Stimulated activated naive CD4-positive, alpha-beta T cell (primary cell): ENCODE results near the gene UPK3BL2.
"Not testable (repeated sequence)": the region's sequence is repeated elsewhere in the genome, so short reads cannot be mapped to it uniquely, and the experiment has no call there.

Experiments
- DNase-seq, 6 experiments: peaks; one replicate each; lab custom pipeline; 2025; lab: John Stamatoyannopoulos, UW

UPK3BL2 gene

GRCh38 chr7:102543596-102543995, at the start of gene UPK3BL2:
Gene UPK3BL2 (minus strand): TSS chr7:102543696. CDS start chr7:102543636, 60 bp downstream.
- DNase-seq = not testable (repeated sequence)

DNA sequence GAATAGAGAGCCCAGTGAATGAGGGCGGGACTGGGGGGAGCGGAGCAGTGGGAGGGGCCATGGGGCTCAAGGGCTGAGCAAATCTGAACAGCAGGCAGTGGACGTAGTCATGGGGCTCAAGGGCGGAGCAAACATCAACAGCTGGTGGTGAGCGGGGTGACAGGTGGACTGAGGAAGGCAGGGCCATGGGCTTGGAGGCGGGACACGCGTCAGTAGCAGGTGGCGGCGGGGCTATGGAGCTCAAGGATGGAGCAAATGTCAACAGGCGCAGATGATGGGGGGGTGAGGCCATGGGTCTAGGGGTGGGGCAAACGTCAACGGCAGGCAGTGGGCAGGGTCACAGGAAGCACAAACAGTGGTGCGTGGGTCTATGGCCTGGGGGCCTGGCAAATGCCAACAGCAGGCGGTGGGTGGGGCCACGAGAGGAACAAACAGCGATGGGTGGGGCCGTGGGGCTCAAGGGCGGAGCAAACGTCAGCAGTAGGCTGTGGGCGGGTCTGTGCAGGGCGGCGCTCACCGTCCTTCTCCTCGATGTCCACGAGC, 49.1 kb upstream of the UPK3BL2 start:
- not testable (repeated sequence) for DNase-seq

- not testable (repeated sequence) for DNase-seq
Observed at GRCh38 chr7:102589857-102590256, 46.4 kb upstream of the UPK3BL2 start.

DNA sequence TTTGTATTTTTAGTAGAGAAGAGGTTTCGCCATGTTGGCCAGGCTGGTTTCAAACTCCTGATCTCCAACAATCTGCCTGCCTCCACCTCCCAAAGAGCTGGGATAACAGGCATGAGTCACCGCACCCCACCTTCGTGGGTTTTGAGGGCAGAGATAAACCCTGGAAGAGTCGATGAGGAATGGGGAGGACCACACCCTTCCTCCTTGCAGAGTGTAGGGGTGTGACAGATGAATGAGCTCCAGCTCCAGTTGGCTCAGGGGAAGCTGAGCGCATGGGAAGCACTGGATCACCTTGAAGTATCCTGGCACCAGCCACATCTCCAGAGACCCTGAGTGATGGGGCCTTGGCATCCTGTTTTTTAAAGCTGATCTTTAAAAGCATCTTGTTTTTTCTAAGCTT, 40.0 kb upstream of the UPK3BL2 start:
- not testable (repeated sequence) for DNase-seq

DNA sequence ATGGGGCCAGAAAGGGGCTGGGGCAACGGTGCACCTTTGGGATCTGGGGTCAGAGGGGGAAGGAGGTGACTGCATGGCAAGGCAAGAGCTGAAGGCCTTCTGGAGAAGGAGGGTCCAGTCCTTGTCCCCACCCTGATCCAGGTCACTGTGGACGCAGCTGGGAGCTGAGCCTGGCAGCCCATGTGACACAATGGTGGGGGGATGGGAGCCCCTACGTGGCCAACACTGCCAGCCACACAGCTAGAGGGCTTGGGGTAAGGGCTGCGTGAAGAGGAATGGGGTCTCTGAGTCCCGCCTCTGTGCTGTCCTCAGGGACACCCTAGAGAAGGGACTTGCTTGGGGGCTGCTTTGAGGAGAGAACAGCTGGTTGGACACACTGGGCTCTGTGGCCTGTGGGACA, 38.2 kb upstream of the UPK3BL2 start:
- DNase-seq = not testable (repeated sequence)

GRCh38 chr7:102578486-102578885, 35.0 kb upstream of the UPK3BL2 start:
- not testable (repeated sequence) for DNase-seq

- not testable (repeated sequence) for DNase-seq
Observed at GRCh38 chr7:102577315-102578240, 34.1 kb upstream of the UPK3BL2 start.

- not testable (repeated sequence) for DNase-seq
Observed at GRCh38 chr7:102576363-102576762, 32.9 kb upstream of the UPK3BL2 start.

- DNase-seq = not testable (repeated sequence)
Observed at GRCh38 chr7:102574607-102575006, 31.1 kb upstream of the UPK3BL2 start.

GRCh38 chr7:102572261-102573239, 29.1 kb upstream of the UPK3BL2 start, which contains the start of gene POLR2J3:
Gene POLR2J3 (minus strand): TSS chr7:102572583. CDS start chr7:102572521, 62 bp downstream.
- not testable (repeated sequence) for DNase-seq

GRCh38 chr7:102568620-102569019, 25.1 kb upstream of the UPK3BL2 start:
- DNase-seq = not testable (repeated sequence)

DNA sequence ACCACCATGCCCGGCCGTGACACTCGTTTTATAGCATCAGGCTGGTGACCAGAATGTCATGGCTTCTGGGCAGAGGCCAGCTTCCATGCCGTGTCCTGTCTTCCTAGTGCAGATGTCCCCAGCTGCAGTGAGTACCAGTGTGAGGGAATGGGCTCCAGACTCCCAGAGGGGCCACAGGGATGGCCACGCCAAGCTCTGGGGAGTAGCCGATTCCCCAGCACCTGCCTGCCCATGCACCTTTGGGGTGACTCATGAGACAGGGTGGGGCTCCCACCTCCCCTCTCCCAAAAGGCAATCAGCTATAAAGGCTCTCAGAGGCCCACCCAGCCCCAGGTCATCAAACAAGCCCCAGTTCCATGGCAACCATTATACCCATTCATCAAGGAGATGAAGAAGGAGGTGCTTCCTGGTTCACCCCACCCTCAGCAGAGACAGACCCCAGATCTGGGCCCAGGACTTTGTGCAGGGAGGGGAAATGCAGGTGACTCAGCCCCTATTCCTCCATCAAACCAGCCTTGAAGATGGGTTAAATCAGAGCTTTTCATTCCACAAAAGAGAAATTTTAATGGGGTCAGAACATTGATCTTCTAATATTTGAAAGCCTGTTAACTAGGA, 7.4 kb upstream of the UPK3BL2 start, which contains the start of gene SPDYE2:
Gene SPDYE2, plus strand, starts transcription at position 419 of the 615 bp plus-strand sequence. CDS start 2,030 bp downstream, outside the sequence.
- not testable (repeated sequence) for DNase-seq

DNA sequence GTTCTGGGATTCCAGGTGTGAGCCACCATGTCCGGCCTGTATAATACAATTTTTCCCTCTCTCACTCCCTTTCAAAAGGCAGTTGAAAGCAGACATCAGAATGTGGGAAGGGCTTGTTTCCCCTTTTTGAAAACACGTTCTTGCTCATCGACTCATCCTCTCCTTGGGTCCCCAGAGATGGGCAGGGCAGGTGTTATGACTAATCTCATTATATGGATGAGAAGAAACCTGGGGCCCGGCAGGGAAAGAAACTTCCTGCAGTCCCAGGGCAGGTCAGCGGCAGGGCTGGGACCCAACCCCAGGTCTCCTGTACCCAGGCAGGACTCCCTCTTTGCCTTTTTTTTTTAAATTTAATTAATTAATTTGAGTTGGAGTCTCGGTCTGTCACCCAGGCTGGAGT, 2.9 kb upstream of the UPK3BL2 start:
- not testable (repeated sequence) for DNase-seq

DNA sequence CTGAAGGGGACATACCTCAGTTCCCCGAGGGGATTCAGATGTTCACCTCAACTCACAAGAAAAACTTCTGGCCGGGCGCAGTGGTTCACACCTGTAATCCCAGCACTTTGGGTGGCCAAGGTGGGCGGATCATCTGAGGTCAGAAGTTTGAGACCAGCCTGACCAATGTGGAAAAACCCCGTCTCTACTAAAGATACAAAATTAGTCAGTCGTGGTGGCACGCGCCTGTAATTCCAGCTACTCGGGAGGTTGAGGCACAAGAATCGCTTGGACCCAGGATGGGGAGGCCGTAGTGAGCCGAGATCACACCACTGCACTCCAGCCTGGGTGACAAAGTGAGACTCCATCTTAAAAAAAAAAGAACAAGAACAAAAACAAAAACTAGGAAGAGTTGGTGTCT, 1.8 kb upstream of the UPK3BL2 start:
- not testable (repeated sequence) for DNase-seq

DNA sequence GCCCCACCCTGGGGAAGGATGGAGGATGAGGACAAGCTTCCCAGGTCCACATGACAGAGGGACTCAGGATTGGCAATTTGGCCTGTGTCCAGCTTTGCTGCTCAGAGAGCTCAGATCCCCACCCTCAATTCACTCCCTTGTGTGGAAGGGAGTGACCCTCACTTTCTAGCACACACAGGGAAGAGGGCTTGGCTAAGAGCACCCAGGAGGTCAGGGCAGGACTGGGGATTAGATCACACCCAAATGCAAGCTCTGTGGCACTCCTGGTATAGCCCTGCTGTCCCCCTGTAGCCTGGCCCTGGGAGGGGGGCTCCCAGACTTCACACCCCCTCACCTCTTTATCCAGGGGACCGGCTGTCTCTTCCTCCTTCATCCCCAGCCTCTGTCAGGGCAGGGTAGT, 876 bp upstream of the UPK3BL2 start:
- not testable (repeated sequence) for DNase-seq

- DNase-seq = not testable (repeated sequence)
Observed at GRCh38 chr7:102542771-102543170, 725 bp downstream of the UPK3BL2 start.

GRCh38 chr7:102542083-102542482, 1.4 kb downstream of the UPK3BL2 start:
- not testable (repeated sequence) for DNase-seq

GRCh38 chr7:102540604-102541003, 2.9 kb downstream of the UPK3BL2 start:
- not testable (repeated sequence) for DNase-seq

- DNase-seq = not testable (repeated sequence)
Observed at GRCh38 chr7:102535062-102535615, 8.4 kb downstream of the UPK3BL2 start.

GRCh38 chr7:102532127-102532526, 11.4 kb downstream of the UPK3BL2 start:
- not testable (repeated sequence) for DNase-seq

DNA sequence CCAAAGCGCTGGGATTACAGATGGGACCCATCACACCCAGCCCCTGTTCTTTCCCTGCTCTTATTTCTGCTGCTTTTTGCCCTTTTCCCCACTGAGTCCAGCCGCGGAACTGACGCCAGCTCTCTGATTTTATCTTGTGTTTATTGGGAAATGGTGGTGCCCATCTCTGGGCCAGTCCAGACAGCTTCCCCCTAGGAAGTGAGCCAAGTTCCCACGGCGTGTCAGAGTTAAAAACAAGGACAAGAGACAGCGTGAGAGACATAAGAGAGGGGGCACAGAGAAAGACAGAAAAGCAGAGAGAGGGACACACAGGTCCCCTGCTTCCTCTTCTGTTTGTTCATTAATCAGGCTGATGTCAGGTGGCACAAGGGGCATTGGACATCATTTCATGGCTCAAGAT, 11.9 kb downstream of the UPK3BL2 start:
- not testable (repeated sequence) for DNase-seq
